GM23248 (cell line): ENCODE results near the gene PTTG1IP2. TPM values are rescaled to one million over a fixed set of nuclear protein-coding genes. Genes with fewer than 3 reads are reported as not detected.

ENCODE experiments used
- DNase-seq: peaks from one replicate; pipeline ENCODE4 v3.0.0-alpha.2; 2015
- H2AFZ ChIP-seq: fragments of 200-600 bp; sonication (generic); 2 replicates; pipeline ENCODE4 v1.6.1; 2016; ENCODE audit warnings: antibody characterized with exemption
- H3F3A ChIP-seq: fragments of 200-600 bp; sonication (generic); 2 replicates; pipeline ENCODE4 v1.6.1; 2016; ENCODE audit warnings: mild to moderate bottlenecking, antibody characterized with exemption, mixed run types; ENCODE audit not compliant: insufficient read depth
- H3K27ac ChIP-seq: fragments of 200-600 bp; sonication (generic); 2 replicates; pipeline ENCODE4 v1.5.1; 2016; ENCODE audit warnings: mild to moderate bottlenecking
- H3K27me3 ChIP-seq: fragments of 200-600 bp; sonication (generic); replicated peaks from 2 replicates; pipeline ENCODE4 v1.6.1; 2016; ENCODE audit warnings: mild to moderate bottlenecking; ENCODE audit not compliant: insufficient read depth
- H3K36me3 ChIP-seq: fragments of 200-600 bp; sonication (generic); 2 replicates; pipeline ENCODE4 v1.6.1; 2016; ENCODE audit warnings: low read depth, mild to moderate bottlenecking
- H3K4me1 ChIP-seq: fragments of 200-600 bp; sonication (generic); 2 replicates; pipeline ENCODE4 v1.6.1; 2016; ENCODE audit warnings: mild to moderate bottlenecking; ENCODE audit not compliant: insufficient read depth
- H3K4me2 ChIP-seq: fragments of 200-600 bp; sonication (generic); one replicate; pipeline ENCODE4 v1.6.1; 2016; ENCODE audit warnings: mild to moderate bottlenecking; ENCODE audit not compliant: unreplicated experiment
- H3K4me3 ChIP-seq: fragments of 200-600 bp; sonication (generic); 2 replicates; pipeline ENCODE4 v1.5.1; 2016; ENCODE audit warnings: mild to moderate bottlenecking
- H3K79me2 ChIP-seq: fragments of 200-600 bp; sonication (generic); 2 replicates; pipeline ENCODE4 v1.6.1; 2016; ENCODE audit warnings: mild to moderate bottlenecking; ENCODE audit not compliant: insufficient read depth
- H3K9ac ChIP-seq: fragments of 200-600 bp; sonication (generic); 2 replicates; pipeline ENCODE4 v1.6.1; 2016; ENCODE audit warnings: mild to moderate bottlenecking
- H3K9me2 ChIP-seq: fragments of 200-600 bp; sonication (generic); 2 replicates; pipeline ENCODE4 v1.6.1; 2016; ENCODE audit warnings: mixed run types, mild to moderate bottlenecking, moderate library complexity; ENCODE audit not compliant: insufficient read depth
- H3K9me3 ChIP-seq: fragments of 200-600 bp; sonication (generic); one replicate; pipeline ENCODE4 v1.6.1; 2017; ENCODE audit warnings: low read depth
- H4K20me1 ChIP-seq: fragments of 200-600 bp; sonication (generic); 2 replicates; pipeline ENCODE4 v1.6.0; 2016; ENCODE audit not compliant: insufficient read depth
- EZH2 ChIP-seq: fragments of 200-600 bp; sonication (generic); IDR thresholded peaks from 2 replicates; pipeline ENCODE4 v1.6.1; 2018; ENCODE audit warnings: antibody characterized with exemption, mild to moderate bottlenecking; ENCODE audit not compliant: insufficient read depth, poor library complexity, severe bottlenecking
- EZH2phosphoT487 ChIP-seq: fragments of 200-600 bp; sonication (generic); IDR thresholded peaks from 2 replicates; pipeline ENCODE4 v1.6.1; 2018; ENCODE audit warnings: antibody characterized with exemption, moderate library complexity, mild to moderate bottlenecking, low read depth; ENCODE audit not compliant: insufficient read depth
- WGBS, 2 experiments: methylation state at CpG; one replicate each; pipeline ENCODE4 v1.1.6; 2015 to 2017; ENCODE audit warnings: low lambda C conversion rate in 2 of 2, low coverage in 1 of 2; ENCODE audit errors: missing lambda C conversion rate in 2 of 2; 5-methylcytosine and 5-hydroxymethylcytosine counted together
- in situ Hi-C: fragments of 300-500 bp; cut with MboI; formaldehyde crosslinking; loops from 2 replicates; pipeline ENCODE4 v1.15.0; 2020
- polyA plus RNA-seq: library from polyadenylated mRNA; unstranded; fragments of >200 nt; fragmentation: Nextera tagmentation; extraction: Ambion mirVana; gene quantifications from 2 replicates; pipeline ENCODE4 v1.2.1, GENCODE V29; 2016
- total RNA-seq: library from RNA; depleted of rRNA; stranded (reverse); fragments of >200 nt; shearing (Covaris generic); gene quantifications from 2 replicates; pipeline ENCODE4 v1.2.3, GENCODE V29; 2014

The PTTG1IP2 gene
- total and polyA plus RNA-seq, 2 experiments from 2014 or later = not detected

DNA sequence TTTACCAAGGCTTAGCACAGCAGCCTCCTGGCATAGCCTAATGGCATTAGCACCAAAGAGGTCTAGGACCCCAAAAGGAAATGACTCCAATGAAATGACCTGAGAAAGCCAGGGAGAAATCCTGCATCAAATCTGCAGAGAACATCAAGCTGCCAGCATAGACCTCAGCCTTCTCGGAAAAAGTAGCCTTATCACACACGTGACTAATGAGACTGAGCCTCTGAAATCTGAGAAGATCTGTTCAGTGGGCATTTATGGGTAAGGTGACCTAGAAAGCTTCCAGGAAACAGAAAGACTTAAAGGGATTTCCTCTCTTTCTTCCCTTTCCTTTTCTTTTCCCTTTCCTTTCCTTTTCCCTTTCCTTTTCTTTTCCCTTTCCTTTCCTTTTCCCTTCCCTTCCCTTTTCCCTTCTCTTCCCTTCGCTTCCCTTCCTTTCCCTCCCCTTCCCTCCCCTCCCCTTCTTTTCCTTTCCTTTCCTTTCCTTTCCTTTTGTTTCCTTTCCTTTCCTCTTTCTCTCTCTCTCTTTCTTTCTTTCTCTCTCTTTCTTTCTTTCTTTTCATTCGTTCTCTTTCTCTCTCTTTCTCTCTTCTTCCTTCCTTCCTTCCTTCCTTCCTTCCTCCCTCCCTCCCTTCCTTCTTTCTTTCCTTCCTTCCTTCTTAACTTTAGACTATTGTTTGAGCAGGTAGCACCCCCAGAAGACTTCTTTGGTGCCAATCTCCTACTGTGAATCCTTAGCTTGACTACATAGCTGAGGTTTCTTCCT lies 23.1 kb upstream of the PTTG1IP2 start:
- TF ChIP-seq EZH2phosphoT487 (no peak), EZH2 (no peak)
- no peak for DNase-seq
- Histone ChIP-seq H3K9me2 (no peaks in the 10 kb centered on the region), H3K9me3 (no peaks in the 10 kb centered on the region), H3F3A (no peaks in the 10 kb centered on the region), H3K36me3 (no peaks in the 10 kb centered on the region), H3K4me2 (no peak overlapping the region), H3K4me3 (no peak overlapping the region), H3K4me1 (no peaks in the 10 kb centered on the region), H3K9ac (no peak overlapping the region), H3K27me3 (no peaks in the 10 kb centered on the region), H2AFZ (no peak overlapping the region), H3K79me2 (no peaks in the 10 kb centered on the region), H4K20me1 (no peaks in the 10 kb centered on the region), H3K27ac (no peak overlapping the region)
- in situ Hi-C loops = no loop called here
- WGBS, 2 experiments = 61 to 68% methylated on average over 4 of the region's 4 CpGs

DNA sequence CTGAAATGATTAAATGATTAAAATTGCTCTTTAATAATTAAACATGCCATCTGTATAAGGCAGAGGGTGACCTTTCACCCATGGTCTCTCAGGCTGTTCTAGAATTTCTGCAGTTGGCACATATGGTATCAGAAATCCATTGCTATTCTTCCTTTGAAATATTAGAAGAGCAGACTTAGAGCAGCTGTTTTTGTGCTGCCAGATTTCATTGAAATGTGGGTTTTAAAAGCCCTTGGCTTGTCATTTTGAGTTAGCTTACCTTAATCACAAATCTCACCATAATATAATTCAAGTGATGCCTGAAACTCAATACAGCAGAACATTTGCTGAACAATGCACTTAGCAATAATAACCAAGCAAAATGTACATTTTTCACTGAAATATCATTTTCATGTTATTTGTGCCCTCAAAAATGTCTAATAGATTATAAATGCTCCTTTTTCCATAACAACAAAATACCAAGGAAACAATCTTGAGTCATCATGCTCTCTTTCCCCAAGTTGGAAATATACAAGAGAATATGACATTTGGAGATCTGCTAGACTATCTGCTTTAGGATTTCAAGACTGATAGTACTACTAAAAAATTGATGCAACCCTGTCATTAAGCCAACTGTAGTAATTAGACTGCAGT lies 16.1 kb upstream of the PTTG1IP2 start:
- H3K27me3 ChIP-seq = no peaks in the 10 kb centered on the region
- H3K4me3 ChIP-seq = no peak overlapping the region
- TF ChIP-seq EZH2 (no peak), EZH2phosphoT487 (no peak)
- no peaks in the 10 kb centered on the region for H3K36me3 ChIP-seq
- no peak overlapping the region for H2AFZ ChIP-seq
- H3K4me1 ChIP-seq = no peaks in the 10 kb centered on the region
- DNase-seq = no peak
- H4K20me1 ChIP-seq = no peaks in the 10 kb centered on the region
- no peaks in the 10 kb centered on the region for H3K9me2 ChIP-seq
- no peaks in the 10 kb centered on the region for H3F3A ChIP-seq
- H3K9ac ChIP-seq = no peak overlapping the region
- no peak overlapping the region for H3K27ac ChIP-seq
- H3K79me2 ChIP-seq = no peaks in the 10 kb centered on the region
- in situ Hi-C loops = loop anchor here (25.0 kb wide), 1 partner anchor 559 kb away; no protein-coding TSS in a partner anchor
- no peak overlapping the region for H3K4me2 ChIP-seq
- no peaks in the 10 kb centered on the region for H3K9me3 ChIP-seq

DNA sequence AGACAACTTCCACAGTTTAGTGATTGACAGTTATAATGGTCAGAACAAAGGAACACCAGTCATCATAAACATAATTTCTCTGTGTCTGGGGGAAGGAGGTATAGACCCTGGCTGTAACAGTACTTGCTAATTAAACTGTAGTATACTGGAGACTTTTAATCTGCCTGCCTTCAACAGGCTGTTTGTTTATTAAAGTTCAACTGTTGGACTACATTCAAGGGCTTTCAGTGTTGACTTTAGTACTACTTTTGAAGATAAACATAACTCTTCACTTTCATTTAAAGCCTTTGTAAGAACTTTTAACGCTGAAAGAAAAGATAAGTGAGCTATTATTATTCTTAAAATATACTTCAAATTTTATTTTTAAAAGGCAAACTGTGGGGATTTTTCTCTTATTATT lies 15.5 kb upstream of the PTTG1IP2 start:
- 93 to 97% methylated on average over 1 of the region's 1 CpG for WGBS, 2 experiments
- no peaks in the 10 kb centered on the region for H3K27me3 ChIP-seq
- DNase-seq = no peak
- in situ Hi-C loops = loop anchor here (25.0 kb wide), 1 partner anchor 558 kb away; no protein-coding TSS in a partner anchor
- no peaks in the 10 kb centered on the region for H3K4me1 ChIP-seq
- H3K4me2 ChIP-seq = no peak overlapping the region
- H3F3A ChIP-seq = no peaks in the 10 kb centered on the region
- no peaks in the 10 kb centered on the region for H3K9me2 ChIP-seq
- TF ChIP-seq EZH2 (no peak), EZH2phosphoT487 (no peak)
- H3K36me3 ChIP-seq = no peaks in the 10 kb centered on the region
- H2AFZ ChIP-seq = no peak overlapping the region
- no peaks in the 10 kb centered on the region for H4K20me1 ChIP-seq
- no peak overlapping the region for H3K4me3 ChIP-seq
- no peak overlapping the region for H3K9ac ChIP-seq
- H3K27ac ChIP-seq = no peak overlapping the region
- no peaks in the 10 kb centered on the region for H3K9me3 ChIP-seq
- no peaks in the 10 kb centered on the region for H3K79me2 ChIP-seq

DNA sequence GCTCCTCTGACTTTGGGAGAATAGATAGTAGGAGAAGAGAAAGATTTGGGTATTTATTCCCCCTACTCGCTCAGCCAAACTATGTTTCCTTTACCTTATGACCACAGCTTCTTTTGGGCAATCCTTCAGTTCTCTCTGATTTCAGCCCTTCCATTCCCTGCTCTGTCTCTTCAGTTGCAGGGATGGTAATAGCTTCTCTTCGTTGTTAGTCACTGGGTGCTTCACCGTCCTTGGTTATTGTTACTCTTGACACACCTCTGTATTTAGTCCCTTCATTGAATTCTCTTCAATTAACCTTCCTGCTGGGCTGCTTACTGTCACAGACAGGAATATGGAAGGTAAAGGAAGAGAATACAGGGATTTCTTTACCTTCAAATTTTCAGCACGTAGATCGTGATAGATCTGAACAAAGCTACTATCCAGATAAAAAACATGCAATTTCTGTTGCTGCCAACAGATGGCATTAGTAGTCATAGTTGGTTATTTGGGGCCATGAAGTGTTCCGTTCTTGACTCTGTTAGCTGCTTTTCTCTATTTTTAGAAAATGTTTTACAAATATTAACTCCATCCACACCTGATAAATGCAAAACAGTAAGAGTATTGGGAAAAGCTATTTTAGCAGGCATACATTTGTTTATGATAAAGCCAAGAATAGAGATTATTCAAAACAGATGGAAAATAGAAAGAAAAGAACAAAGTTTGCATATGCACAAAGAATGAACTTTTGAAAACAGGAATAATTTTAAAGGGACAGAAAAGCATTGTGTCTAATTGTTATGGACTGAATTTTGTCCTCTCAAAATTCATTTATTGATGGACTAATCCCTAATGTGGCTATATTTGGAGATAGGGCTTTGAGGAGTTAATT lies 14.0 kb upstream of the PTTG1IP2 start:
- Histone ChIP-seq H3F3A (no peaks in the 10 kb centered on the region), H4K20me1 (no peaks in the 10 kb centered on the region), H3K36me3 (no peaks in the 10 kb centered on the region), H3K27ac (no peak overlapping the region), H3K4me3 (peak overlapping the region; percentile 72), H3K79me2 (no peaks in the 10 kb centered on the region), H3K9me2 (no peaks in the 10 kb centered on the region), H3K27me3 (no peaks in the 10 kb centered on the region), H3K9me3 (no peaks in the 10 kb centered on the region), H3K4me1 (no peaks in the 10 kb centered on the region), H3K9ac (peak overlapping the region; percentile 45), H2AFZ (peak overlapping the region; percentile 87), H3K4me2 (peak overlapping the region; percentile 94)
- WGBS, 2 experiments = 21 to 23% methylated on average over 6 of the region's 6 CpGs
- peak; percentile 70 for DNase-seq
- in situ Hi-C loops = loop anchor here (25.0 kb wide), 1 partner anchor 557 kb away; no protein-coding TSS in a partner anchor
- TF ChIP-seq EZH2 (no peak), EZH2phosphoT487 (no peak)
